Neutrophil (primary cell): ENCODE results near the gene GRWD1.

ENCODE experiments used
- H3K27ac ChIP-seq: fragments of 200-600 bp; sonication (generic); 2 replicates; pipeline ENCODE4 v1.5.1; 2016; ENCODE audit warnings: mild to moderate bottlenecking, moderate library complexity
- H3K27me3 ChIP-seq: fragments of 200-600 bp; sonication (generic); 2 replicates; pipeline ENCODE4 v1.6.0; 2016; ENCODE audit warnings: mild to moderate bottlenecking
- H3K36me3 ChIP-seq: fragments of 200-600 bp; sonication (generic); 2 replicates; pipeline ENCODE4 v1.5.1; 2017
- H3K4me1 ChIP-seq, 2 experiments: fragments of 200-600 bp in 1 of 2; sonication (generic) in 1 of 2; 1 replicate in 1 of 2; 2 replicates in 1 of 2; pipeline versions ENCODE4 v1.5.1 to v1.6.1; 2013 to 2016; ENCODE audit warnings: low read depth in 1 of 2, low read length in 1 of 2, mild to moderate bottlenecking in 1 of 2, moderate library complexity in 1 of 2; ENCODE audit not compliant: control insufficient read depth in 1 of 2, insufficient read depth in 1 of 2
- H3K4me3 ChIP-seq, 2 experiments: fragments of 200-600 bp in 1 of 2; sonication (generic) in 1 of 2; 1 replicate in 1 of 2; 2 replicates in 1 of 2; pipeline ENCODE4 v1.5.1; 2013 to 2016; ENCODE audit warnings: low read depth in 1 of 2, low read length in 1 of 2, mild to moderate bottlenecking in 1 of 2, moderate library complexity in 1 of 2
- H3K9me3 ChIP-seq: fragments of 200-600 bp; sonication (generic); 2 replicates; pipeline ENCODE4 v1.5.1; 2016
- TF ChIP-seq, protein P1 (sequence below): fragments of 200-600 bp; sonication (generic); IDR thresholded peaks from 2 replicates; pipeline ENCODE4 v1.5.1; 2016; ENCODE audit warnings: antibody characterized with exemption

GRWD1 gene

GRCh38 chr19:48501494-48502349 is 55.9 kb downstream of the GRWD1 start:
- Histone ChIP-seq H3K4me3 (peak overlapping the region; percentile 10 to 54), H3K27ac (peak overlapping the region; percentile 36), H3K27me3 (peaks cover 46% of the 10 kb centered on the region), H3K4me1 (peaks cover 14 to 17% of the 10 kb centered on the region in 2 experiments), H3K9me3 (no peaks in the 10 kb centered on the region), H3K36me3 (no peaks in the 10 kb centered on the region)
- TF ChIP-seq, protein P1, sequence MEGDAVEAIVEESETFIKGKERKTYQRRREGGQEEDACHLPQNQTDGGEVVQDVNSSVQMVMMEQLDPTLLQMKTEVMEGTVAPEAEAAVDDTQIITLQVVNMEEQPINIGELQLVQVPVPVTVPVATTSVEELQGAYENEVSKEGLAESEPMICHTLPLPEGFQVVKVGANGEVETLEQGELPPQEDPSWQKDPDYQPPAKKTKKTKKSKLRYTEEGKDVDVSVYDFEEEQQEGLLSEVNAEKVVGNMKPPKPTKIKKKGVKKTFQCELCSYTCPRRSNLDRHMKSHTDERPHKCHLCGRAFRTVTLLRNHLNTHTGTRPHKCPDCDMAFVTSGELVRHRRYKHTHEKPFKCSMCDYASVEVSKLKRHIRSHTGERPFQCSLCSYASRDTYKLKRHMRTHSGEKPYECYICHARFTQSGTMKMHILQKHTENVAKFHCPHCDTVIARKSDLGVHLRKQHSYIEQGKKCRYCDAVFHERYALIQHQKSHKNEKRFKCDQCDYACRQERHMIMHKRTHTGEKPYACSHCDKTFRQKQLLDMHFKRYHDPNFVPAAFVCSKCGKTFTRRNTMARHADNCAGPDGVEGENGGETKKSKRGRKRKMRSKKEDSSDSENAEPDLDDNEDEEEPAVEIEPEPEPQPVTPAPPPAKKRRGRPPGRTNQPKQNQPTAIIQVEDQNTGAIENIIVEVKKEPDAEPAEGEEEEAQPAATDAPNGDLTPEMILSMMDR, result no peak

GRCh38 chr19:48502350-48503018 is 56.7 kb downstream of the GRWD1 start:
- TF ChIP-seq, protein P1, result no peak
- peaks cover 39% of the 10 kb centered on the region for H3K27me3 ChIP-seq
- peak overlapping the region in 1 of 2 experiments; percentile 8 for H3K4me3 ChIP-seq
- H3K36me3 ChIP-seq, result no peaks in the 10 kb centered on the region
- H3K4me1 ChIP-seq, result peaks cover 14 to 17% of the 10 kb centered on the region in 2 experiments
- peak overlapping the region; percentile 35 for H3K27ac ChIP-seq
- no peaks in the 10 kb centered on the region for H3K9me3 ChIP-seq

DNA sequence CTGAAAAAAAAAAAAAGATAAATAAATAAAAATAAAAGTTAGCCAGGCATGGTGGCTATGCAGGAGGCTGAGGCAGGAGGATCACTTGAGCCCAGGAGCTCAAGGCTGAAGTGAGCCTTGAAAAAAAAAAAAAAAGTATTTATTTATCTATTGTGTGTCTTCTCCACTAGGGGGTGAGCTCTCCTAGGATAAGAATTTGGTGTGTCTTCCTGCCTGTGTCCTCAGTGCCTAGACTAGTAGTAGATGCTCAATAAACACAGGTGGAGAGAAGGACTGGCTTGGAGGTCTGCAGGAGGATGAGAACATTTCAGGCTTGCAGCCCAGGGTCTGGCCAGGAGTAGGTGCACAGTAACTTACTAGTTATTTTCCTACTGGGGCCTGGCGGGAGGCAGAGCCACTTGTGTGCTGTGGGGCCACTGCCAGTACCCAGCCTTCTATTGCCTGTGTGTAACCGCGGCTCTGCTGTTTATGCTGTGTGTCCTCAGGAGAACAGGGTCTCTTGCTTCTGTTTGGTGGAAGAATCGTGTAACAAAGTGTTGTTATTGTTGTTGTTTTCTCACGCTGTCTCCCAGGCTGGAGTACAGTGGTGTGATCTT is 60.5 kb downstream of the GRWD1 start:
- Histone ChIP-seq H3K27me3 (peaks cover 31% of the 10 kb centered on the region), H3K9me3 (no peaks in the 10 kb centered on the region), H3K36me3 (no peaks in the 10 kb centered on the region), H3K27ac (no peak overlapping the region), H3K4me1 (peaks cover 7 to 20% of the 10 kb centered on the region in 2 experiments), H3K4me3 (no peak overlapping the region)
- TF ChIP-seq, protein P1, result no peak
